ENCODE data around the gene BDH2. TPM values are rescaled to one million over a fixed set of nuclear protein-coding genes. Genes with fewer than 3 reads are reported as not detected.

BDH2 gene
- total RNA-seq, 1 experiment from 2014 or later: 10.1 TPM

DNA sequence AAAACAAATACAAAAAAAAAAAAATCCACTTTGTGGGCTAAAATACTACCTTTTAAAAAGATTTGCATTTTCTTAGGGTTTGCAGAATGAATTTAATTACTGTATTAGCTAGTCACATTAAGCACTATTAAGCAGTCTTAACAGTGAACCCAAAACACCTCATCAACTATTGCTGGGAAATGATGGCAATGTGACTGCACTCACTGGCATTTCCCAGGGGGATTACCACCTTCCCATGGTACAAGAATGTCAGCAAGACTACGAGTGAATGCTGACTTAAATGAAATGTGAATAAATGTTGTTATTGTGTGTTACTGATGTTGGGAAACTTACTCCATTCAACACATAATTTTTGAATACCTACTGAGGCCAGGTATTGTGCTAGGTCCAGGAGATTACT is 13.1 kb downstream of the BDH2 start:
- no peaks in the 10 kb centered on the region for H3K9me3 ChIP-seq (ENCODE audit: insufficient read depth, low read depth)
- CTCF ChIA-PET: no interaction called here
- intact Hi-C loops (cut with micrococcal nuclease; ENCODE audit: unreplicated experiment): no loop called here
- no peaks in the 10 kb centered on the region for H3K27me3 ChIP-seq (ENCODE audit: insufficient read depth, low read depth)
- TF ChIP-seq, protein P1, sequence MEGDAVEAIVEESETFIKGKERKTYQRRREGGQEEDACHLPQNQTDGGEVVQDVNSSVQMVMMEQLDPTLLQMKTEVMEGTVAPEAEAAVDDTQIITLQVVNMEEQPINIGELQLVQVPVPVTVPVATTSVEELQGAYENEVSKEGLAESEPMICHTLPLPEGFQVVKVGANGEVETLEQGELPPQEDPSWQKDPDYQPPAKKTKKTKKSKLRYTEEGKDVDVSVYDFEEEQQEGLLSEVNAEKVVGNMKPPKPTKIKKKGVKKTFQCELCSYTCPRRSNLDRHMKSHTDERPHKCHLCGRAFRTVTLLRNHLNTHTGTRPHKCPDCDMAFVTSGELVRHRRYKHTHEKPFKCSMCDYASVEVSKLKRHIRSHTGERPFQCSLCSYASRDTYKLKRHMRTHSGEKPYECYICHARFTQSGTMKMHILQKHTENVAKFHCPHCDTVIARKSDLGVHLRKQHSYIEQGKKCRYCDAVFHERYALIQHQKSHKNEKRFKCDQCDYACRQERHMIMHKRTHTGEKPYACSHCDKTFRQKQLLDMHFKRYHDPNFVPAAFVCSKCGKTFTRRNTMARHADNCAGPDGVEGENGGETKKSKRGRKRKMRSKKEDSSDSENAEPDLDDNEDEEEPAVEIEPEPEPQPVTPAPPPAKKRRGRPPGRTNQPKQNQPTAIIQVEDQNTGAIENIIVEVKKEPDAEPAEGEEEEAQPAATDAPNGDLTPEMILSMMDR (conservative IDR thresholded peaks at IDR 0.05): no peak
- no peak for TF ChIP-seq EZH2 (IDR thresholded peaks at IDR 0.05; ENCODE audit: low read depth)
- H2AFZ ChIP-seq: no peak overlapping the region
- no peaks in the 10 kb centered on the region for H4K20me1 ChIP-seq (ENCODE audit: insufficient read depth)
- no peak for DNase-seq
- H3K4me3 ChIP-seq: no peak overlapping the region
- H3F3A ChIP-seq (ENCODE audit: insufficient read depth, low read depth): no peaks in the 10 kb centered on the region
- H3K4me1 ChIP-seq (replicated peaks; ENCODE audit: insufficient read depth): no peaks in the 10 kb centered on the region
- no peaks in the 10 kb centered on the region for H3K36me3 ChIP-seq (ENCODE audit: low read depth)
- no peak overlapping the region for H3K27ac ChIP-seq
- H3K9me2 ChIP-seq (ENCODE audit: insufficient read depth): no peaks in the 10 kb centered on the region
- no peaks in the 10 kb centered on the region for H3K79me2 ChIP-seq (ENCODE audit: low read depth)
- no TSS peak for BruUV-seq (replicated peaks)
- no peak overlapping the region for H3K4me2 ChIP-seq
- POLR2A ChIA-PET (ENCODE audit: unreplicated experiment): no interaction called here

DNA sequence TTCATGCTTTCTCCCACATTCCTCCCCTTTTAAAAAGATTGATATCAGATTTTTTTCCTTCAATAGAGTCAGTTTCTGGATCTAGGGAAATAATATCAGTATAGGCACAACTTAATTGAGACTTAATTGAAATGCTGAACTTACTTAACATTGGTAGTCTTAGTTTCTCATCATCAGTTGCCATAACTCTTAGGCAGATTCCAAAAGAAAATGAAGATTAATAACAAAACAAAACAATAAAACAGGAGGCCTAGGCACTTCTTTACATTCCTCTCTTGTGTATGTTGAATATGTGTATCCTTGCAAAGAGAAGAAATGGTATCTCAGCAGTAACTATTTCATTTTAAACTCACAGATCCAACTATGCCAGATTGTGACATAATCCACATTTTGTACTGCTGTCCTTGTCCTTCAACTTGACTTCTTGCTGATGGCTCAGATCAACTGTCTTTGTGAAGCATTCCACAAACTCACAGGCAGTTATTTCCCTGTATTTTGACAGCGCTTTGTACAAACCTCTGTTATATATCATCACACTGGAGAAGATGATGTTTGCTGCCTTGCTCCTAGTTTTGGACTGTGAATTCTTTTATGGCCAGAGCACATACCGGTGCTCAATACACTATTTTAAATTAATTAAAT is 14.0 kb downstream of the BDH2 start:
- Histone ChIP-seq H3K4me2 (no peak overlapping the region), H3K36me3 (ENCODE audit: low read depth) (no peaks in the 10 kb centered on the region), H3K9me2 (ENCODE audit: insufficient read depth) (no peaks in the 10 kb centered on the region), H3K4me1 (replicated peaks; ENCODE audit: insufficient read depth) (no peaks in the 10 kb centered on the region), H3F3A (ENCODE audit: insufficient read depth, low read depth) (no peaks in the 10 kb centered on the region), H3K27me3 (ENCODE audit: insufficient read depth, low read depth) (no peaks in the 10 kb centered on the region), H3K27ac (no peak overlapping the region), H3K4me3 (no peak overlapping the region), H4K20me1 (ENCODE audit: insufficient read depth) (no peaks in the 10 kb centered on the region), H3K79me2 (ENCODE audit: low read depth) (no peaks in the 10 kb centered on the region), H2AFZ (no peak overlapping the region), H3K9me3 (ENCODE audit: insufficient read depth, low read depth) (no peaks in the 10 kb centered on the region)
- POLR2A ChIA-PET (ENCODE audit: unreplicated experiment): no interaction called here
- CTCF ChIA-PET: no interaction called here
- TF ChIP-seq, protein P1 (conservative IDR thresholded peaks at IDR 0.05): no peak
- intact Hi-C loops (cut with micrococcal nuclease; ENCODE audit: unreplicated experiment): no loop called here
- BruUV-seq (replicated peaks): no TSS peak
- no peak for DNase-seq

DNA sequence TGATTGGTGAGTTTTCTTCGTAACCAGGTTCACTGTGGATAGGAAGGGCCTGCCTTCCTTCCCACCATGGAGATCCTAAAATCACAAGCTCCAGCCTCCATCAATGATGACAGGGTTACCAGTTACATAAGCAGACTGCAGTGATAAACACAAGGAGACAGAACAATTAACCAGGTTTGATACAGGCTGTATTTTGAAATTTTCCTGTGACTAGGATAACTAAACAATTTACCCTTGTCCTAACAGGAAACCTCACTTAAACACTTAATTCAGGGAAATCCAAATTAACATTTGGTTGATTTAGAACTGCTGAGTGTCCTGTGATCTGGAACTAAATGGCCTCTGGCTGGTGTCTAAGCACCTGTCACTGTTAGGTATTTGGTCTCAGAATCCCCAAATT is 20.0 kb downstream of the BDH2 start:
- Histone ChIP-seq H3K36me3 (ENCODE audit: low read depth) (no peaks in the 10 kb centered on the region), H2AFZ (no peak overlapping the region), H3K79me2 (ENCODE audit: low read depth) (peaks cover 8% of the 10 kb centered on the region), H3K9me3 (ENCODE audit: insufficient read depth, low read depth) (no peaks in the 10 kb centered on the region), H3K27me3 (ENCODE audit: insufficient read depth, low read depth) (no peaks in the 10 kb centered on the region), H3K27ac (no peak overlapping the region), H3K9me2 (ENCODE audit: insufficient read depth) (no peaks in the 10 kb centered on the region), H3F3A (ENCODE audit: insufficient read depth, low read depth) (no peaks in the 10 kb centered on the region), H3K4me1 (replicated peaks; ENCODE audit: insufficient read depth) (peaks cover 14% of the 10 kb centered on the region), H3K4me2 (no peak overlapping the region), H3K4me3 (no peak overlapping the region), H4K20me1 (ENCODE audit: insufficient read depth) (no peaks in the 10 kb centered on the region)
- intact Hi-C loops (cut with micrococcal nuclease; ENCODE audit: unreplicated experiment): no loop called here
- CTCF ChIA-PET: no interaction called here
- no TSS peak for BruUV-seq (replicated peaks)
- DNase-seq: no peak
- no peak for TF ChIP-seq EZH2 (IDR thresholded peaks at IDR 0.05; ENCODE audit: low read depth)
- TF ChIP-seq, protein P1 (conservative IDR thresholded peaks at IDR 0.05): no peak
- POLR2A ChIA-PET (ENCODE audit: unreplicated experiment): no interaction called here
